Measurements from ENCODE around the gene UBL7.
A peak's percentile ranks its signal among the peaks of the same experiment; 100 is the strongest.

The UBL7 gene

GRCh38 chr15:74434263-74435136 is 26.5 kb downstream of the UBL7 start:
- TF ChIP-seq POLR2AphosphoS5 (IDR thresholded peaks at IDR 0.05; ENCODE audit: low read depth, low read length) (no peak), TAF1 (IDR thresholded peaks at IDR 0.05; ENCODE audit: borderline replicate concordance, insufficient read depth, low read length) (no peak), FOXP2 (optimal IDR thresholded peaks at IDR 0.05; ENCODE audit: borderline replicate concordance, extremely low read depth, extremely low read length, insufficient read depth) (no peak), SIN3A (IDR thresholded peaks at IDR 0.05; ENCODE audit: borderline replicate concordance, insufficient read depth, low read length) (no peak)

DNA sequence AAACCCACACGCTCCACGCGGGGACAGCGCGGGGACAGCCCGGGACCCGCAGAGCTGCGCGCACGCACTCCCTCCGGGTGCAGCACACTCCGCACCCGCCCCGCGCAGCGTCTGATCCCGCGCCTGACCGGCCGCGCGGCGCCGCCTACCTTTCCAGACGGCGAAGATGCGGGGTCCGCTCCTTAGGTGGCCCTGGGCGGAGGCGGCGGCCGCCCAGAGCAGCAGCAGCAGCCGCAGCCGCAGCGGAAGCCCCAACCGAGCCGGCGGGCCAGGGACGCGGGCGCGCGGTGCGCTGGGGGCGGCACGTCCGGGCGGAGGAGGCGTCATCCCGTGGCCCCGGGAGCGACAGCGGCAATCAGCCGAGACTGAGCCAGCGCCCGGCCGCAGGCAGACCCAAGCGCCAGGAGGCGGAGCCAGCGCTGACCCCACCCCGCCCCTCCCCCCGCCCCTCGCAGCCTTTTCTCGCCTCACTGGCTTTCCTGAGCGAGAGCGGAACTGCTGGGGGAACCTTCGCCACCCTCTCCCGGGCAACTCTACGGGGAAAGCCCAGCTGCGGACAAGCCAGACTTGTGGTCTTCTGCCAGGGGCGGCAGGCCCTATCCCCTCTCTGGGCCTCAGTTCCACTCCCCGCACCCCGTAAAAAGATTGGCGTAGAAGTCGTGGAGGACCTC is 27.2 kb downstream of the UBL7 start, which contains the start of gene SEMA7A:
Gene SEMA7A (minus strand): TSS at position 367 of the 671 bp plus-strand sequence. CDS start 40 bp downstream, at position 327.
- TF ChIP-seq SIN3A (IDR thresholded peaks at IDR 0.05; ENCODE audit: borderline replicate concordance, insufficient read depth, low read length) = no peak
- TF ChIP-seq POLR2AphosphoS5 (IDR thresholded peaks at IDR 0.05; ENCODE audit: low read depth, low read length) = peak; percentile 78
- TF ChIP-seq FOXP2 (optimal IDR thresholded peaks at IDR 0.05; ENCODE audit: borderline replicate concordance, extremely low read depth, extremely low read length, insufficient read depth) = peak; percentile 78
- TF ChIP-seq, protein P1, sequence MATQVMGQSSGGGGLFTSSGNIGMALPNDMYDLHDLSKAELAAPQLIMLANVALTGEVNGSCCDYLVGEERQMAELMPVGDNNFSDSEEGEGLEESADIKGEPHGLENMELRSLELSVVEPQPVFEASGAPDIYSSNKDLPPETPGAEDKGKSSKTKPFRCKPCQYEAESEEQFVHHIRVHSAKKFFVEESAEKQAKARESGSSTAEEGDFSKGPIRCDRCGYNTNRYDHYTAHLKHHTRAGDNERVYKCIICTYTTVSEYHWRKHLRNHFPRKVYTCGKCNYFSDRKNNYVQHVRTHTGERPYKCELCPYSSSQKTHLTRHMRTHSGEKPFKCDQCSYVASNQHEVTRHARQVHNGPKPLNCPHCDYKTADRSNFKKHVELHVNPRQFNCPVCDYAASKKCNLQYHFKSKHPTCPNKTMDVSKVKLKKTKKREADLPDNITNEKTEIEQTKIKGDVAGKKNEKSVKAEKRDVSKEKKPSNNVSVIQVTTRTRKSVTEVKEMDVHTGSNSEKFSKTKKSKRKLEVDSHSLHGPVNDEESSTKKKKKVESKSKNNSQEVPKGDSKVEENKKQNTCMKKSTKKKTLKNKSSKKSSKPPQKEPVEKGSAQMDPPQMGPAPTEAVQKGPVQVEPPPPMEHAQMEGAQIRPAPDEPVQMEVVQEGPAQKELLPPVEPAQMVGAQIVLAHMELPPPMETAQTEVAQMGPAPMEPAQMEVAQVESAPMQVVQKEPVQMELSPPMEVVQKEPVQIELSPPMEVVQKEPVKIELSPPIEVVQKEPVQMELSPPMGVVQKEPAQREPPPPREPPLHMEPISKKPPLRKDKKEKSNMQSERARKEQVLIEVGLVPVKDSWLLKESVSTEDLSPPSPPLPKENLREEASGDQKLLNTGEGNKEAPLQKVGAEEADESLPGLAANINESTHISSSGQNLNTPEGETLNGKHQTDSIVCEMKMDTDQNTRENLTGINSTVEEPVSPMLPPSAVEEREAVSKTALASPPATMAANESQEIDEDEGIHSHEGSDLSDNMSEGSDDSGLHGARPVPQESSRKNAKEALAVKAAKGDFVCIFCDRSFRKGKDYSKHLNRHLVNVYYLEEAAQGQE (IDR thresholded peaks at IDR 0.05; ENCODE audit: insufficient read depth in 1 of 2, low read depth in 2 of 2, low read length in 2 of 2) = 0 out of 4 replicates have a peak, but pooled peaks of 1 of the 2 experiments have one; percentile 5
- peak; percentile 69; the same call in 1 of the 2 replicates for TF ChIP-seq TAF1 (IDR thresholded peaks at IDR 0.05; ENCODE audit: borderline replicate concordance, insufficient read depth, low read length)

- TF ChIP-seq POLR2AphosphoS5 (IDR thresholded peaks at IDR 0.05; ENCODE audit: low read depth, low read length) (no peak), SIN3A (IDR thresholded peaks at IDR 0.05; ENCODE audit: borderline replicate concordance, insufficient read depth, low read length) (no peak), FOXP2 (optimal IDR thresholded peaks at IDR 0.05; ENCODE audit: borderline replicate concordance, extremely low read depth, extremely low read length, insufficient read depth) (no peak), TAF1 (IDR thresholded peaks at IDR 0.05; ENCODE audit: borderline replicate concordance, insufficient read depth, low read length) (no peak)
- TF ChIP-seq, protein P1 (IDR thresholded peaks at IDR 0.05; ENCODE audit: insufficient read depth in 1 of 2, low read depth in 2 of 2, low read length in 2 of 2) = no peak
These were observed 27.9 kb downstream of the UBL7 start for GRCh38 chr15:74432968-74433591.

GRCh38 chr15:74432271-74432967 is 28.5 kb downstream of the UBL7 start:
- TF ChIP-seq FOXP2 (optimal IDR thresholded peaks at IDR 0.05; ENCODE audit: borderline replicate concordance, extremely low read depth, extremely low read length, insufficient read depth) (no peak), TAF1 (IDR thresholded peaks at IDR 0.05; ENCODE audit: borderline replicate concordance, insufficient read depth, low read length) (no peak), SIN3A (IDR thresholded peaks at IDR 0.05; ENCODE audit: borderline replicate concordance, insufficient read depth, low read length) (no peak), POLR2AphosphoS5 (IDR thresholded peaks at IDR 0.05; ENCODE audit: low read depth, low read length) (no peak)
- TF ChIP-seq, protein P1 (IDR thresholded peaks at IDR 0.05; ENCODE audit: insufficient read depth in 1 of 2, low read depth in 2 of 2, low read length in 2 of 2) = no peak
